ELR (cell line): Measurements from ENCODE around the gene EPHB1.

Experiments
- DNase-seq: peaks from one replicate; pipeline ENCODE4 v3.0.0-alpha.2; 2015; ENCODE audit warnings: low read depth

EPHB1 gene

GRCh38 chr3:134809427-134810051, 14.5 kb downstream of the EPHB1 start:
- DNase-seq, result no peak

- no peak for DNase-seq
These were observed 15.0 kb downstream of the EPHB1 start for GRCh38 chr3:134810052-134810435.

GRCh38 chr3:134810850-134811249, 15.8 kb downstream of the EPHB1 start:
- no peak for DNase-seq

GRCh38 chr3:134813618-134814017, 18.6 kb downstream of the EPHB1 start:
- no peak for DNase-seq

- DNase-seq, result no peak
These were observed 20.5 kb downstream of the EPHB1 start for GRCh38 chr3:134815519-134815918.

GRCh38 chr3:134816623-134817022, 21.6 kb downstream of the EPHB1 start:
- DNase-seq, result no peak

GRCh38 chr3:134817297-134817696, 22.2 kb downstream of the EPHB1 start:
- no peak for DNase-seq

GRCh38 chr3:134820994-134821393, 25.9 kb downstream of the EPHB1 start:
- DNase-seq, result no peak

GRCh38 chr3:134822090-134822489, 27.0 kb downstream of the EPHB1 start:
- no peak for DNase-seq

GRCh38 chr3:134823679-134824078, 28.6 kb downstream of the EPHB1 start:
- DNase-seq, result no peak

GRCh38 chr3:134824791-134825190, 29.7 kb downstream of the EPHB1 start:
- no peak for DNase-seq

- DNase-seq, result no peak
These were observed 32.2 kb downstream of the EPHB1 start for GRCh38 chr3:134827213-134827612.

GRCh38 chr3:134829721-134830120, 34.7 kb downstream of the EPHB1 start:
- DNase-seq, result no peak

- no peak for DNase-seq
These were observed 37.5 kb downstream of the EPHB1 start for GRCh38 chr3:134832585-134832984.

GRCh38 chr3:134833453-134834163, 38.5 kb downstream of the EPHB1 start:
- DNase-seq, result no peak

- DNase-seq, result no peak
These were observed 41.9 kb downstream of the EPHB1 start for GRCh38 chr3:134836921-134837320.

GRCh38 chr3:134838599-134838998, 43.5 kb downstream of the EPHB1 start:
- no peak for DNase-seq

GRCh38 chr3:134839422-134839821, 44.4 kb downstream of the EPHB1 start:
- DNase-seq, result no peak

- no peak for DNase-seq
These were observed 44.9 kb downstream of the EPHB1 start for GRCh38 chr3:134839990-134840389.

- no peak for DNase-seq
These were observed 45.4 kb downstream of the EPHB1 start for GRCh38 chr3:134840459-134840858.

GRCh38 chr3:134846084-134846483, 51.0 kb downstream of the EPHB1 start:
- DNase-seq, result no peak

GRCh38 chr3:134846911-134847317, 51.9 kb downstream of the EPHB1 start:
- peak; percentile 98 for DNase-seq

GRCh38 chr3:134847349-134847748, 52.3 kb downstream of the EPHB1 start:
- peak; percentile 25 for DNase-seq

GRCh38 chr3:134849561-134849960, 54.5 kb downstream of the EPHB1 start:
- no peak for DNase-seq
